Karpas-422 (cell line): ENCODE results near the gene KRT73. TPM values are rescaled to one million over a fixed set of nuclear protein-coding genes. Genes with fewer than 3 reads are reported as not detected.

Experiments used
- DNase-seq: peaks from one replicate; pipeline ENCODE4 v3.0.0-alpha.2; 2015
- H2AFZ ChIP-seq: fragments of 200-600 bp; sonication (generic); 2 replicates; pipeline ENCODE4 v1.6.1; 2014; ENCODE audit warnings: antibody characterized with exemption, low read length, mixed read lengths
- H3K27ac ChIP-seq: fragments of 200-600 bp; sonication (generic); 2 replicates; pipeline ENCODE4 v1.5.1; 2014; ENCODE audit warnings: mild to moderate bottlenecking, low read length, moderate library complexity
- H3K27me3 ChIP-seq: fragments of 200-600 bp; sonication (generic); 2 replicates; pipeline ENCODE4 v1.6.1; 2014; ENCODE audit warnings: low read length, mixed read lengths
- H3K36me3 ChIP-seq: fragments of 200-600 bp; sonication (generic); 2 replicates; pipeline ENCODE4 v1.6.1; 2014; ENCODE audit warnings: low read length, mixed read lengths; ENCODE audit not compliant: insufficient read depth
- H3K4me1 ChIP-seq: fragments of 200-600 bp; sonication (generic); 2 replicates; pipeline ENCODE4 v1.6.1; 2014; ENCODE audit warnings: mild to moderate bottlenecking, low read length, mixed read lengths
- H3K4me2 ChIP-seq: fragments of 200-600 bp; sonication (generic); 2 replicates; pipeline ENCODE4 v1.6.1; 2014; ENCODE audit warnings: low read length, low read depth, mild to moderate bottlenecking; ENCODE audit not compliant: poor library complexity, severe bottlenecking
- H3K4me3 ChIP-seq: fragments of 200-600 bp; sonication (generic); 2 replicates; pipeline ENCODE4 v1.5.1; 2014; ENCODE audit warnings: mild to moderate bottlenecking, antibody characterized with exemption, low read length, mixed read lengths
- H3K79me2 ChIP-seq: fragments of 200-600 bp; sonication (generic); 2 replicates; pipeline ENCODE4 v1.6.1; 2014; ENCODE audit warnings: mild to moderate bottlenecking, low read length, mixed read lengths
- H3K9ac ChIP-seq: fragments of 200-600 bp; sonication (generic); 2 replicates; pipeline ENCODE4 v1.6.0; 2014; ENCODE audit warnings: low read length
- H3K9me2 ChIP-seq: fragments of 200-600 bp; sonication (generic), shearing (Covaris generic); replicated peaks from 2 replicates; pipeline ENCODE4 v1.6.0; 2014; ENCODE audit warnings: mild to moderate bottlenecking, low read length, moderate library complexity; ENCODE audit not compliant: insufficient read depth
- H3K9me3 ChIP-seq: fragments of 300-700, 200-600 bp; sonication (generic); 2 replicates; pipeline ENCODE4 v1.6.1; 2014; ENCODE audit warnings: low read length, mixed read lengths
- H4K20me1 ChIP-seq: fragments of 200-600 bp; sonication (generic); 2 replicates; pipeline ENCODE4 v1.6.1; 2014; ENCODE audit warnings: mild to moderate bottlenecking, antibody characterized with exemption, low read length, low read depth; ENCODE audit not compliant: insufficient read depth
- total RNA-seq: library from RNA; depleted of rRNA; stranded (reverse); fragments of >200 nt; shearing (Covaris generic); gene quantifications from 2 replicates; pipeline ENCODE4 v1.2.3, GENCODE V29; 2014; ENCODE audit warnings: low replicate concordance

The KRT73 gene
- total RNA-seq, 1 experiment from 2014 or later = not detected

DNA sequence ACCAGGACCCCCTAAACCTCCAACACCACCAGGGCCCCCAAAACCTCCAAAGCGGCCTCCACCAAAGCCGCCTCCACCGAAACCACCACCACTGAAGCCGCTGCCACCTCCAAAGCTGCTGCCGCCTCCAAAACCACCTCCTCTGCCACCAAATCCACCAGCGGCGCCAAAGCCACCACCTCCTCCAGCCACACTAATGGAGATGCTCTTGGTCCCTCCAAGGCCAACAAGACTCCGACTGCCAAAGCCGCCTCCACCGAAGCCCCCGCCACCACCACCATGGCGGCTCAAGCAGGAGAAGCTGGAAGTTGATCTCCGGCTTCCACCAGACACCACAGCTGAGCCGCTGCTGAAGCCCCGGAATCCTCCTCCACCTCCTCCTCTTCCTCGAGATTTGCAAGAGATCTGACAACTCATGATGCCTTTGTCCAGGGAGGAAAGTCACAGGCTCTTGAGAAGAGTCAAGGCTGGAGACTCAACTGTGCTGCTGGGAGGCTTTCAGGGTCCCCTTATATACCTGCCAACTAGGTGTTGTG is 33.4 kb upstream of the KRT73 start, which contains the start of gene KRT2:
Gene KRT2 (minus strand): TSS at position 486 of the 536 bp plus-strand sequence. CDS start 69 bp downstream, at position 417.
- DNase-seq = no peak
- H4K20me1 ChIP-seq = no peaks in the 10 kb centered on the region
- no peaks in the 10 kb centered on the region for H3K9me2 ChIP-seq
- no peak within 1 kb of the TSS for H3K4me3 ChIP-seq
- no peak within 1 kb of the TSS for H3K9ac ChIP-seq
- H3K9me3 ChIP-seq = no peaks in the 10 kb centered on the region
- H3K79me2 ChIP-seq = no peaks in the 10 kb centered on the region
- H3K4me1 ChIP-seq = no peaks in the 10 kb centered on the region
- H2AFZ ChIP-seq = no peak within 1 kb of the TSS
- H3K27me3 ChIP-seq = no peaks in the 10 kb centered on the region
- no peaks in the 10 kb centered on the region for H3K36me3 ChIP-seq
- H3K4me2 ChIP-seq = no peak within 1 kb of the TSS
- no peak within 1 kb of the TSS for H3K27ac ChIP-seq

DNA sequence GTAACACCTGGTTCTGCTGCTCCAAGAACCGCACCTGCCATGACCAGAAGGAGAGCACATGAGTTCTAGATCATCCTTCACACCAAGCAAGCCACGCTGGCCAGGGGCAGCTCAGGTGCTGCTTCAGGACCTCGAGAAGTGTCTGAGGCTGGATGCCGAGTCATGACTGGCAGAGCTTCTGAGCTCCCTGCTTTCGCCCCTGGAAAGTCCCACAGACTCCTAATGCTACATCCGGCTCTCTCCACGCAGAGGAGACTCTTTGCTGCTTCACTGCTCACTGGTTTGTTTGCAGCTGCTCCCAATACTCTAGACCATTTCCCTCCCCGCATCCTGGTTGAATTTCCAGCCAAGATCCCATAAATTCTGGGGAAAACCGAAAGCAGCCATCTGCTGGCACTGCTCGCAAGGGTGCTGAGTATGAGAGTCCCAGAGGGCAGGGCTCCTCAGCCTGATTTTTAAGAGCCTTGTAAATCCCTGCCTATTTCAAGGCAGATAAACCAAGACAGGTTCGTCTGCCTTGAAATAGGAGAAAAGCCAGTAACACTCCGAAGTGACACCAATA is 32.2 kb upstream of the KRT73 start:
- no peak for DNase-seq
- H3K79me2 ChIP-seq = no peaks in the 10 kb centered on the region
- no peak overlapping the region for H3K9ac ChIP-seq
- H3K36me3 ChIP-seq = no peaks in the 10 kb centered on the region
- no peaks in the 10 kb centered on the region for H3K27me3 ChIP-seq
- no peak overlapping the region for H3K4me3 ChIP-seq
- H4K20me1 ChIP-seq = no peaks in the 10 kb centered on the region
- no peak overlapping the region for H3K4me2 ChIP-seq
- H2AFZ ChIP-seq = no peak overlapping the region
- no peaks in the 10 kb centered on the region for H3K4me1 ChIP-seq
- no peak overlapping the region for H3K27ac ChIP-seq
- no peaks in the 10 kb centered on the region for H3K9me2 ChIP-seq
- H3K9me3 ChIP-seq = no peaks in the 10 kb centered on the region

DNA sequence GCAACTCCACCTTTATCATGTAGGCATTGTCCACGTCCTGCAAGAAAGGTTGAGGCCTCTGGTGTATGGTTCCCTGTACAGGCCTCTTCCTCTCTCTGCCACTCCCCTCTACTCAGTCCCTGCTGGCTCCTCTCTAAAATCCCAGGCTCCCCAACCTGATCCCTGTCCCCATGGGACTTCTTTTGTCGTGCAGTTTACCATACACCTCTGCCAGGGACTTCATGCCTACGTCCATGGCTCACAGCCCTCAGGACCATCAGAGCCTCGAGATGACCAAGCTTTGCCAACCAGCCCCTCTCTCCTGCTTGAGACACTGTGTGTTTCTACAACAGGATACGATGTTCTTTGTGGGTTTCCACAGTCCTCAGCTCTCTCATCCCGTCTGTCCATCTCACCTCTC is 30.7 kb upstream of the KRT73 start:
- Histone ChIP-seq H3K4me2 (no peak overlapping the region), H3K9me2 (no peaks in the 10 kb centered on the region), H3K4me3 (no peak overlapping the region), H3K27ac (no peak overlapping the region), H3K9ac (no peak overlapping the region), H3K27me3 (no peaks in the 10 kb centered on the region), H3K4me1 (no peaks in the 10 kb centered on the region), H2AFZ (no peak overlapping the region), H3K79me2 (no peaks in the 10 kb centered on the region), H4K20me1 (no peaks in the 10 kb centered on the region), H3K9me3 (no peaks in the 10 kb centered on the region), H3K36me3 (no peaks in the 10 kb centered on the region)
- no peak for DNase-seq

DNA sequence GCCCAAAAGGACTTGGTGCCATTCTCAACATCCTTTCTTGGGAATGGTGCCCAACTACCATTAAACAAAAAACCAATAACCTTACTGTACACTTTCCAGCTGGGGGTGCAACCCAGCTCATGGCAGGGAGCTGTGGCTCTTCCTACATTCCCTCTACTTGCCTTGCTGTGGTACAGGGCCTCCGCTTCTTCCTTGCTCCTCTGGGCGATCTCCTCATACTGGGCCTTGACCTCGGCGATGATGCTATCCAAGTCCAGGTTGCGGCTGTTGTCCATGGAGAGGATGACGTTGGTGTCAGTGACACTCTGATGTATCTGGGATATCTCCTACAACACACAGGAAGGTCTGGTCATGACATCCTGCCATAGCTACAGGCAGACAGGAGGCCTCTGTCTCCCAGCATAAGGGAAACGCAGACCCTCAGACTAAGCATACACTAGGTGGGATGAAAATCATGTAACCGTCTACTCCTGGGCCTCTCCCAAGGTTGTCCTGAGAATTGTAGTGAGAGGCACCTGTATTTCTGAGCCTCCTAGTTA is 29.7 kb upstream of the KRT73 start:
- Histone ChIP-seq H3K27ac (no peak overlapping the region), H2AFZ (no peak overlapping the region), H3K4me3 (no peak overlapping the region), H3K9ac (no peak overlapping the region), H4K20me1 (no peaks in the 10 kb centered on the region), H3K36me3 (no peaks in the 10 kb centered on the region), H3K4me2 (no peak overlapping the region), H3K9me2 (no peaks in the 10 kb centered on the region), H3K27me3 (no peaks in the 10 kb centered on the region), H3K4me1 (no peaks in the 10 kb centered on the region), H3K79me2 (no peaks in the 10 kb centered on the region), H3K9me3 (no peaks in the 10 kb centered on the region)
- DNase-seq = no peak

DNA sequence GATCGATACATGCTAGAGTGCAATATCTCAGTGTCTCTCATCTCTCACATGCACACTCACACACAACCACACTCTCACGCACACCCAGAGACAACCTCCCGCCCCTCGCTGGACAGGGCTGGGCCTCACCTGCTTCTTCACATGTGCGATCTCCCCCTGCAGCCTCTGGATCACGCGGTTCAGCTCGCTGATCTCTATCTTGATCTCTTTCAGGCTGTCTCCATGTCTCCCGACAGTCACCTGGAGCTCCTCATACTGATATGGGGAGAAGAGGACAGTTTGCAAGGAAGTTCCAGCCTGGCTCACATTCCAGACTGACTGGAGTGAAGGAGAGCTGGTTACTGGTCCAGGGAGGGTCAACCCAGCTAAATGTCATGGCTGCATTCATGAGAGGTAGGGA is 29.2 kb upstream of the KRT73 start:
- Histone ChIP-seq H3K79me2 (no peaks in the 10 kb centered on the region), H2AFZ (no peak overlapping the region), H3K4me2 (no peak overlapping the region), H3K9me2 (no peaks in the 10 kb centered on the region), H3K36me3 (no peaks in the 10 kb centered on the region), H4K20me1 (no peaks in the 10 kb centered on the region), H3K27me3 (no peaks in the 10 kb centered on the region), H3K9me3 (no peaks in the 10 kb centered on the region), H3K27ac (no peak overlapping the region), H3K4me3 (no peak overlapping the region), H3K4me1 (no peaks in the 10 kb centered on the region), H3K9ac (no peak overlapping the region)
- DNase-seq = no peak

DNA sequence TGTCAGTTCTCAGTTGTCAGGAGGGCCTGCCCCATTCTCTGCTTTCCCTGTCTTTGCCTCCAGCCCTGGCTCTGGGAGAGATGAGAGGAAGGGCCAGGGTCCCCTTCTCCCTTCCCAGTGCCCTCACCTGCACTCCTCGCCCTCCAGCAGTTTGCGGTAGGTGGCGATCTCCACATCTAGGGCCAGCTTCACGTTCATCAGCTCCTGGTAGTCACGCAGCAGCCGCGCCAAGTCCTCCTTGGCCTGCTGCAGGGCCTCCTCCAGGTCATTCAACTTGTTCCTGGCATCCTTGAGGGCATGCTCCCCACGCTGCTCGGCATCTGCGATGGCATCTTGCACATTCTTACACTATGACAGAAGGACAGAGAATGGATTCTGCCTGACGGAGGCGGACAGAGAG is 28.3 kb upstream of the KRT73 start:
- Histone ChIP-seq H3K27ac (no peak overlapping the region), H3K4me3 (no peak overlapping the region), H3K9me3 (no peaks in the 10 kb centered on the region), H3K9ac (no peak overlapping the region), H3K4me2 (no peak overlapping the region), H2AFZ (no peak overlapping the region), H3K9me2 (no peaks in the 10 kb centered on the region), H3K79me2 (no peaks in the 10 kb centered on the region), H4K20me1 (no peaks in the 10 kb centered on the region), H3K36me3 (no peaks in the 10 kb centered on the region), H3K27me3 (no peaks in the 10 kb centered on the region), H3K4me1 (no peaks in the 10 kb centered on the region)
- no peak for DNase-seq

DNA sequence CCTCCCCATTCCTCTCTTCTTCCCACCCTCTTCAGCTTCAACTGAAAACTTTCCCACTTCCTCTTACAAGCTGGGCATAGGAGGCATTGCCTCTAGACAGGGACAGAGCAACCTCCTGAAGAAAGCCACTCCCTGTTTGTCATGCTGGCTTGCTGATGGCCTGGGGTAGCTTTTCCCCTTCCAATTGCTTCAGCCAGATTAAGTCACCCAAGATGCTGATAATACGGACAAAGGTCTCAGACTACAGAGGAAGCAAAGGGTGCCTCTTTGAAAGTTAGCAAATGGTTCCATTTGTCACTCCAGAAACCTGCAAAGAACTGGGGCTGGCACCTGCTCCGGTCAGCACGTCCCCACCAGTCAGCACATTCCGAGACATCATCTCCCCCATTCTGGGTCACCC is 27.6 kb upstream of the KRT73 start:
- Histone ChIP-seq H3K27ac (no peak overlapping the region), H4K20me1 (no peaks in the 10 kb centered on the region), H3K27me3 (no peaks in the 10 kb centered on the region), H3K9me2 (no peaks in the 10 kb centered on the region), H3K9me3 (no peaks in the 10 kb centered on the region), H3K36me3 (no peaks in the 10 kb centered on the region), H3K4me3 (no peak overlapping the region), H3K79me2 (no peaks in the 10 kb centered on the region), H3K9ac (no peak overlapping the region), H3K4me1 (no peaks in the 10 kb centered on the region), H3K4me2 (no peak overlapping the region), H2AFZ (no peak overlapping the region)
- DNase-seq = no peak

DNA sequence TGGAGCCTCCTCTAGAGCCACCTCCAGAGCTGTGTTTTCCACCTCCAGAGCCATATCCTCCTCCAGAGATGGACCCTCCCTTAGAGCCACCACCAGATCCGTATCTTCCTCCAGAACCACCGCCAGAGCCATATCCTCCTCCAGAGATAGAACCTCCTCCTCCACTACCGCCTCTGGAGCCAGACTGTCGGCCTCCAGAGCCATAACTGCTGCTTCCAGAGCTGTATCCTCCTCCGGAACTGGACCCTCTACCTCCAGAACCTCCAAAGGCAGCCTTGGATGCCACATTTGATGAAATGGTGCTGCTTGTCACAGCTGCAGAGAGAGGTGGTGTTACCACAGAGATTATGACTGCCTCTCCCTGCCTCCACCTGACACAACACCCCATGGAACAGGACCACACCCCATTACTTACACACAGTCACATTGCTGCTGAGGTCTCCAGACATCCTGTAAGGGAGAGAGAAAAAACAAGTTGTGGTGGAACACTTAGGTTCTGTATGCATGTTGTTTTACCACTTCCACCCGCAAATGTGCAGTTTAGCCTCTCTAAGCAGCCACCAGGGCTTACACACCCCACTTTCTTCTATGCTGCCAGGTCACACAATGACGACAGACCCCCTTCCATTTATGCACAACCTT is 26.9 kb upstream of the KRT73 start:
- no peaks in the 10 kb centered on the region for H3K4me1 ChIP-seq
- no peak overlapping the region for H3K9ac ChIP-seq
- no peak overlapping the region for H2AFZ ChIP-seq
- no peaks in the 10 kb centered on the region for H4K20me1 ChIP-seq
- H3K27me3 ChIP-seq = no peaks in the 10 kb centered on the region
- no peak overlapping the region for H3K4me3 ChIP-seq
- no peak overlapping the region for H3K4me2 ChIP-seq
- DNase-seq = no peak
- H3K9me3 ChIP-seq = no peaks in the 10 kb centered on the region
- H3K79me2 ChIP-seq = no peaks in the 10 kb centered on the region
- H3K36me3 ChIP-seq = no peaks in the 10 kb centered on the region
- no peak overlapping the region for H3K27ac ChIP-seq
- H3K9me2 ChIP-seq = no peaks in the 10 kb centered on the region
